Activated B cell treated with CpG ODN at 0.5 μM for 24 hours (primary cell): ENCODE results near the gene BMAL1. TPM values are rescaled to one million over a fixed set of nuclear protein-coding genes. Genes with fewer than 3 reads are reported as not detected.

Source experiments
- ATAC-seq: fragments of 200-7000 bp; cut with Tn5 transposase; one replicate; pipeline ENCODE4 v1.10.0; 2021; ENCODE audit warnings: low read depth, mild to moderate bottlenecking, moderate library complexity
- CTCF ChIA-PET: fragments of 350-600 bp; sonication (Branson Sonifier 250); formaldehyde crosslinking; loops from one replicate; lab custom pipeline; 2021; ENCODE audit warnings: antibody characterized with exemption; lab: Charles Lee
- POLR2A ChIA-PET: fragments of 350-600 bp; sonication (Branson Sonifier 250); formaldehyde crosslinking; loops from one replicate; lab custom pipeline; 2021; ENCODE audit warnings: antibody characterized with exemption; lab: Charles Lee
- DNase-seq: peaks from one replicate; pipeline ENCODE4 v3.0.0; 2022
- H3K27ac Mint-ChIP-seq: one replicate; pipeline ENCODE4 v1.8.0; 2020; ENCODE audit warnings: mixed read lengths
- H3K27me3 Mint-ChIP-seq: one replicate; pipeline ENCODE4 v1.8.0; 2021; ENCODE audit warnings: mixed read lengths
- H3K36me3 Mint-ChIP-seq: one replicate; pipeline ENCODE4 v1.8.0; 2021; ENCODE audit warnings: low read depth, mixed read lengths
- H3K4me1 Mint-ChIP-seq: one replicate; pipeline ENCODE4 v1.8.0; 2021; ENCODE audit warnings: mixed read lengths
- H3K4me3 Mint-ChIP-seq: one replicate; pipeline ENCODE4 v1.8.0; 2020; ENCODE audit warnings: mild to moderate bottlenecking, mixed read lengths
- H3K9me3 Mint-ChIP-seq: one replicate; pipeline ENCODE4 v1.8.0; 2020; ENCODE audit warnings: mixed read lengths
- CTCF ChIP-seq: fragments of 200-600 bp; IDR thresholded peaks from one replicate; pipeline ENCODE4 v1.8.0; 2022; ENCODE audit warnings: antibody characterized with exemption, mild to moderate bottlenecking
- intact Hi-C: fragments of 100-400 bp; cut with micrococcal nuclease; formaldehyde crosslinking; loops from one replicate; pipeline ENCODE4 v1.15.1; 2024
- total RNA-seq: library from RNA; stranded (reverse); gene quantifications from 2 replicates; pipeline ENCODE4 v1.2.3, GENCODE V29; 2022

BMAL1 gene
- total RNA-seq, 1 donor from 2014 or later, result 30.1 TPM

GRCh38 chr11:13301522-13301921 lies 23.9 kb downstream of the BMAL1 start:
- Mint-ChIP-seq H3K4me1 (peaks cover 50% of the 10 kb centered on the region), H3K4me3 (no peak overlapping the region), H3K36me3 (no peaks in the 10 kb centered on the region), H3K9me3 (peaks cover 4% of the 10 kb centered on the region), H3K27ac (no peak overlapping the region), H3K27me3 (no peaks in the 10 kb centered on the region)
- ChIA-PET CTCF (no interaction called here), POLR2A (no interaction called here)
- DNase-seq, result no peak
- intact Hi-C loops, result no loop called here
- no peak for TF ChIP-seq CTCF
- no peak for ATAC-seq

- no peak overlapping the region for H3K4me3 Mint-ChIP-seq
- TF ChIP-seq CTCF, result no peak
- no peaks in the 10 kb centered on the region for H3K27me3 Mint-ChIP-seq
- CTCF ChIA-PET, result no interaction called here
- POLR2A ChIA-PET, result no interaction called here
- DNase-seq, result no peak
- no peak overlapping the region for H3K27ac Mint-ChIP-seq
- intact Hi-C loops, result no loop called here
- H3K36me3 Mint-ChIP-seq, result no peaks in the 10 kb centered on the region
- peaks cover 47% of the 10 kb centered on the region for H3K4me1 Mint-ChIP-seq
- peaks cover 4% of the 10 kb centered on the region for H3K9me3 Mint-ChIP-seq
- no peak for ATAC-seq
These were observed 24.9 kb downstream of the BMAL1 start for GRCh38 chr11:13302420-13302958.

GRCh38 chr11:13303668-13304649 lies 26.4 kb downstream of the BMAL1 start:
- H3K36me3 Mint-ChIP-seq, result no peaks in the 10 kb centered on the region
- DNase-seq (no peak), ATAC-seq (no peak)
- peak overlapping the region; percentile 19 for H3K27ac Mint-ChIP-seq
- H3K27me3 Mint-ChIP-seq, result no peaks in the 10 kb centered on the region
- H3K9me3 Mint-ChIP-seq, result peaks cover 4% of the 10 kb centered on the region
- CTCF ChIA-PET, result no interaction called here
- TF ChIP-seq CTCF, result no peak
- intact Hi-C loops, result no loop called here
- POLR2A ChIA-PET, result no interaction called here
- no peak overlapping the region for H3K4me3 Mint-ChIP-seq
- peaks cover 38% of the 10 kb centered on the region for H3K4me1 Mint-ChIP-seq

- no peak for TF ChIP-seq CTCF
- DNase-seq, result no peak
- H3K27me3 Mint-ChIP-seq, result no peaks in the 10 kb centered on the region
- intact Hi-C loops, result no loop called here
- no peak overlapping the region for H3K4me3 Mint-ChIP-seq
- H3K36me3 Mint-ChIP-seq, result no peaks in the 10 kb centered on the region
- ChIA-PET POLR2A (no interaction called here), CTCF (no interaction called here)
- ATAC-seq, result no peak
- H3K4me1 Mint-ChIP-seq, result peaks cover 35% of the 10 kb centered on the region
- peaks cover 4% of the 10 kb centered on the region for H3K9me3 Mint-ChIP-seq
- no peak overlapping the region for H3K27ac Mint-ChIP-seq
These were observed 27.2 kb downstream of the BMAL1 start for GRCh38 chr11:13304655-13305335.

GRCh38 chr11:13308704-13309103 lies 31.1 kb downstream of the BMAL1 start:
- Mint-ChIP-seq H3K27ac (no peak overlapping the region), H3K27me3 (no peaks in the 10 kb centered on the region), H3K4me1 (peaks cover 19% of the 10 kb centered on the region), H3K9me3 (peaks cover 2% of the 10 kb centered on the region), H3K36me3 (peaks cover 25% of the 10 kb centered on the region), H3K4me3 (no peak overlapping the region)
- no peak for ATAC-seq
- TF ChIP-seq CTCF, result no peak
- CTCF ChIA-PET, result interaction anchor here (1.4 kb wide), 1 partner anchor 27 kb away, joined by 3 read pairs; no protein-coding TSS in a partner anchor
- POLR2A ChIA-PET, result no interaction called here
- DNase-seq, result no peak
- intact Hi-C loops, result no loop called here
